SW 1271 (cell line): Measurements from ENCODE around the gene IL12RB2.
"Not testable (repeated sequence)": the region's sequence is repeated elsewhere in the genome, so short reads cannot be mapped to it uniquely, and the experiment has no call there.

ENCODE experiments used
- DNase-seq, 2 experiments: peaks; one replicate each; lab custom pipeline; 2025; lab: John Stamatoyannopoulos, UW

The IL12RB2 gene

GRCh38 chr1:67431156-67431765 is 123.6 kb downstream of the IL12RB2 start:
- DNase-seq, result no peak

- no peak for DNase-seq
Observed at GRCh38 chr1:67431869-67432578, 124.4 kb downstream of the IL12RB2 start.

- no peak for DNase-seq
Observed at GRCh38 chr1:67432745-67433144, 125.1 kb downstream of the IL12RB2 start.

- no peak for DNase-seq
Observed at GRCh38 chr1:67433837-67434236, 126.2 kb downstream of the IL12RB2 start.

GRCh38 chr1:67434491-67434890 is 126.8 kb downstream of the IL12RB2 start:
- DNase-seq, result no peak

- DNase-seq, result no peak
Observed at GRCh38 chr1:67436511-67437055, 128.9 kb downstream of the IL12RB2 start.

GRCh38 chr1:67437961-67438360 is 130.3 kb downstream of the IL12RB2 start:
- DNase-seq, result no peak

GRCh38 chr1:67439277-67440029 is 131.8 kb downstream of the IL12RB2 start:
- no peak for DNase-seq

GRCh38 chr1:67440339-67440738 is 132.7 kb downstream of the IL12RB2 start:
- no peak for DNase-seq

GRCh38 chr1:67441183-67441582 is 133.5 kb downstream of the IL12RB2 start:
- no peak for DNase-seq

GRCh38 chr1:67441739-67442281 is 134.1 kb downstream of the IL12RB2 start:
- DNase-seq, result no peak

GRCh38 chr1:67446014-67446413 is 138.3 kb downstream of the IL12RB2 start:
- not testable (repeated sequence) for DNase-seq
